Smooth muscle cell of the coronary artery (primary cell): Measurements from ENCODE around the gene KIF26A. TPM values are rescaled to one million over a fixed set of nuclear protein-coding genes. Genes with fewer than 3 reads are reported as not detected.

Experiments used
- total RNA-seq: library from RNA; depleted of rRNA; stranded (reverse); fragments of >200 nt; gene quantifications from 2 replicates; pipeline ENCODE4 v1.2.3, GENCODE V29; 2014; ENCODE audit warnings: low replicate concordance

Gene KIF26A
- under 0.01 and 0.23 TPM in 2 replicates for total RNA-seq

GRCh38 chr14:104138098-104138717, at the start of gene KIF26A:
Gene KIF26A (plus strand): TSS chr14:104138587. CDS start chr14:104138723, 136 bp downstream.

Other genes with a start within 250 kb of the KIF26A start
- gene TDRD9, start 210.1 kb upstream of the KIF26A start, total RNA-seq, result 0.30 and 4.1 TPM in 2 replicates
- gene RD3L, start 196.1 kb upstream of the KIF26A start, total RNA-seq, result not detected in 2 replicates
- not detected in 2 replicates for gene ASPG, start 52.9 kb upstream of the KIF26A start, total RNA-seq